Activated CD4-positive, alpha-beta T cell treated with anti-CD3 and anti-CD28 coated beads for 36 hours (primary cell): ENCODE results near the gene PRR33. TPM values are rescaled to one million over a fixed set of nuclear protein-coding genes. Genes with fewer than 3 reads are reported as not detected.
"Not testable (repeated sequence)": the region's sequence is repeated elsewhere in the genome, so short reads cannot be mapped to it uniquely, and the experiment has no call there.

Source experiments
- ATAC-seq: fragments of 200-7000 bp; cut with Tn5 transposase; one replicate; pipeline ENCODE4 v1.10.0; 2021; ENCODE audit warnings: mild to moderate bottlenecking, moderate library complexity
- CTCF ChIA-PET: fragments of 350-600 bp; sonication (Branson Sonifier 250); formaldehyde crosslinking; loops from one replicate; lab custom pipeline; 2021; ENCODE audit warnings: antibody characterized with exemption; lab: Charles Lee
- POLR2A ChIA-PET: fragments of 350-600 bp; sonication (Branson Sonifier 250); formaldehyde crosslinking; loops from one replicate; lab custom pipeline; 2021; ENCODE audit warnings: antibody characterized with exemption, inconsistent platforms; lab: Charles Lee
- DNase-seq: peaks from one replicate; pipeline ENCODE4 v3.0.0-alpha.2; 2020
- H3K27ac Mint-ChIP-seq: one replicate; pipeline ENCODE4 v1.8.0; 2021; ENCODE audit warnings: mixed read lengths
- H3K27me3 Mint-ChIP-seq: one replicate; pipeline ENCODE4 v1.8.0; 2021; ENCODE audit warnings: mixed read lengths
- H3K36me3 Mint-ChIP-seq: one replicate; pipeline ENCODE4 v1.8.0; 2021; ENCODE audit warnings: low read depth, mixed read lengths
- H3K4me1 Mint-ChIP-seq: one replicate; pipeline ENCODE4 v1.8.0; 2021; ENCODE audit warnings: mixed read lengths
- H3K4me3 Mint-ChIP-seq: one replicate; pipeline ENCODE4 v1.8.0; 2021; ENCODE audit warnings: mild to moderate bottlenecking, moderate library complexity, mixed read lengths
- H3K9me3 Mint-ChIP-seq: one replicate; pipeline ENCODE4 v1.8.0; 2021; ENCODE audit warnings: low read depth, mixed read lengths
- intact Hi-C, 2 experiments: fragments of 100-400 bp; cut with DNase I in 1 of 2; cut with micrococcal nuclease in 1 of 2; formaldehyde crosslinking; loops; one replicate each; pipeline versions ENCODE4 v1.14.2 to v1.15.1; 2022 to 2024; cut with DNase I, micrococcal nuclease
- total RNA-seq, 2 experiments: library from RNA; stranded (reverse); gene quantifications; one replicate each; pipeline ENCODE4 v1.2.3, GENCODE V29; 2021

The PRR33 gene
- total RNA-seq, 2 experiments from 2014 or later: 0.07 to 0.09 TPM

GRCh38 chr11:1890856-1891830, 552 bp downstream of the PRR33 start:
- ATAC-seq (peak; percentile 1), DNase-seq (peak; percentile 34)
- intact Hi-C loops: no loop called here
- H3K4me1 Mint-ChIP-seq: peaks cover 17% of the 10 kb centered on the region
- CTCF ChIA-PET: interaction anchor here (0.7 to 3.0 kb wide), 6 partner anchors 10 to 251 kb away, joined by 3 to 11 read pairs (median 3); partner anchors contain the start of gene LSP1
- POLR2A ChIA-PET: no interaction called here
- H3K4me3 Mint-ChIP-seq: peak overlapping the region; percentile 73
- peak overlapping the region; percentile 37 for H3K27ac Mint-ChIP-seq
- no peaks in the 10 kb centered on the region for H3K9me3 Mint-ChIP-seq
- no peaks in the 10 kb centered on the region for H3K27me3 Mint-ChIP-seq
- peaks cover 23% of the 10 kb centered on the region for H3K36me3 Mint-ChIP-seq

- CTCF ChIA-PET: interaction anchor here (0.6 to 3.0 kb wide), 6 partner anchors 11 to 56 kb away, joined by 3 to 11 read pairs (median 3); partner anchors contain the start of gene LSP1
- peak overlapping the region; percentile 80 for H3K27ac Mint-ChIP-seq
Observed at GRCh38 chr11:1889941-1890855, 1.5 kb downstream of the PRR33 start.

DNA sequence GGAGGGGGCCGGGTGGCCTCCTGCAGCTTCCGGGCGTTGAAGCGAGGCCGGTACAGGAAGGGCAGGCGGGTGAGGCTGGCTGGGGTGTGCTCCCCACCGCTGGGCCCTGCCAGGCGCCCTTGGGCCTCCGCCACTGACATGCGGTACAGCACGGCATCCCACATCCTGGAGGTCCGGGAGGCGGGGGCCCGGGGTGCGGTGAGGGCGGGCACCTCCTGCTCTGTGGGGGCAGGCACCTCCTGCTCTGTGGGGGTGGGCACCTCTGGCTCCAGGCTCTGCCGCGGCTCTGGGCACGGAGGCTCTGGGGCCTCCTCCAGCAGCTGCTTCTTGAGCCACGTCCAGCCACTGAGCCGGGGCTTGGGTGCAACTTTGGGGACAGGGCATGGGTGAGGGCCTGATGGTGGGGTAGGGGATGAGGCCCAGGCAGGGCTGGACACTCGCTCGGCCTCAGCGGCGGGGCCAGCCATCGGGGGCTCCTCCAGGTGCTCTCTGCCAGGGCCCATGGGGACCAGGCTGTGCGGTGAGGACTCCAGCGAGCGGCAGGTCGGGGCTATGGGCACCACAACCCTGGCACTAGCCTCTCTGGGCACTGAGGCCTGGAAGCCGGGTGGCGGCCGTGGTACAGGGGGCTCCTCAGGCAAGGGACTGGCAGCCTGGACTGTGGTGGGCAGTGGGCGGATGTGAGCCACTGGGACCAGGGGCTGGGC, 2.3 kb downstream of the PRR33 start:
- peaks cover 17% of the 10 kb centered on the region for H3K4me1 Mint-ChIP-seq
- H3K9me3 Mint-ChIP-seq: no peaks in the 10 kb centered on the region
- H3K4me3 Mint-ChIP-seq: peak overlapping the region; percentile 73
- POLR2A ChIA-PET: no interaction called here
- peak overlapping the region; percentile 86 for H3K27ac Mint-ChIP-seq
- peaks cover 23% of the 10 kb centered on the region for H3K36me3 Mint-ChIP-seq
- ATAC-seq (peak; percentile 78), DNase-seq (peak; percentile 87)
- no peaks in the 10 kb centered on the region for H3K27me3 Mint-ChIP-seq
- intact Hi-C loops: loop anchor here (1.0 to 5.0 kb wide), 2 partner anchors 36 to 37 kb away; partner anchors contain the start of gene LSP1 (in 2 of the 2)
- CTCF ChIA-PET: interaction anchor here (1.0 to 3.0 kb wide), 5 partner anchors 13 to 111 kb away, joined by 3 to 11 read pairs (median 4); partner anchors contain the start of gene LSP1

More at GRCh38 chr11:1889941-1890855, 1.5 kb downstream of the PRR33 start:
- Mint-ChIP-seq H3K36me3 (peaks cover 23% of the 10 kb centered on the region), H3K9me3 (no peaks in the 10 kb centered on the region), H3K4me3 (peak overlapping the region; percentile 73), H3K27me3 (no peaks in the 10 kb centered on the region), H3K4me1 (peaks cover 17% of the 10 kb centered on the region)
- peak; percentile 58 for DNase-seq
- intact Hi-C loops: loop anchor here (1.0 to 5.0 kb wide), 2 partner anchors 37 to 38 kb away; partner anchors contain the start of gene LSP1 (in 2 of the 2)
- ATAC-seq: peak; percentile 22
- POLR2A ChIA-PET: no interaction called here

DNA sequence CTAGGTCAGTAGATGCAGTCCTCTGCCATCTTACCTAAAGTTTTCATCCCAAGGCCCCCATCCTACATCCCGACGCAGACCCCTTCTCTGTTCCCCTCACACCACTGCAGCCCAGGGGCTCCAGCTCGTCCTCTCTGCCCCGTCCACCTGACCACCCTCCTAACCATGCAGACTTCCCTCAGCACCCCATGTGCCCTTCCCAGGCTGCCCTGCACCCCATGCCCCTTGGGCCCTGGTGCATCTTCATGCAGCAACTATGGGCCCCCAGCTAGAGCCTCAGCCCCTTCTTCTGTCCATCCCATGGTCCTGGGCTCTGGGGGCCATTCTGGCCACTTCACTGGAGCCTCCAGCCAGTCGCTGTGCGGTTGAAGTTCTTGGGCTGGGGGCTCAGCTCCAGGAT, 2.9 kb downstream of the PRR33 start:
- Mint-ChIP-seq H3K36me3 (peaks cover 23% of the 10 kb centered on the region), H3K27ac (peak overlapping the region; percentile 86), H3K4me1 (peaks cover 17% of the 10 kb centered on the region), H3K9me3 (no peaks in the 10 kb centered on the region), H3K4me3 (peak overlapping the region; percentile 73), H3K27me3 (no peaks in the 10 kb centered on the region)
- ATAC-seq (peak; percentile 3), DNase-seq (no peak)
- ChIA-PET CTCF (interaction anchor here (1.0 to 1.9 kb wide), 2 partner anchors 12 to 112 kb away, joined by 3 to 5 read pairs; no protein-coding TSS in a partner anchor), POLR2A (no interaction called here)
- intact Hi-C loops: loop anchor here (1.0 to 5.0 kb wide), 2 partner anchors 36 to 37 kb away; partner anchors contain the start of gene LSP1 (in 2 of the 2)

- H3K27ac Mint-ChIP-seq: peak overlapping the region; percentile 86
- no peaks in the 10 kb centered on the region for H3K9me3 Mint-ChIP-seq
- CTCF ChIA-PET: interaction anchor here (1.0 to 1.9 kb wide), 3 partner anchors 12 to 194 kb away, joined by 3 to 5 read pairs (median 4); no protein-coding TSS in a partner anchor
- H3K4me1 Mint-ChIP-seq: peaks cover 13% of the 10 kb centered on the region
- H3K4me3 Mint-ChIP-seq: peak overlapping the region; percentile 73
- no peaks in the 10 kb centered on the region for H3K27me3 Mint-ChIP-seq
- ATAC-seq: no peak
- intact Hi-C loops: loop anchor here in 1 of 2 experiments (5.0 kb wide), 1 partner anchor 36 kb away; the partner anchor contains the start of gene LSP1
- POLR2A ChIA-PET: no interaction called here
- peak; percentile 23 for DNase-seq
- peaks cover 23% of the 10 kb centered on the region for H3K36me3 Mint-ChIP-seq
Observed at GRCh38 chr11:1888347-1888753, 3.3 kb downstream of the PRR33 start.

GRCh38 chr11:1887451-1888346, 4.0 kb downstream of the PRR33 start:
- intact Hi-C loops: loop anchor here in 1 of 2 experiments (5.0 kb wide), 1 partner anchor 35 kb away; the partner anchor contains the start of gene LSP1
- CTCF ChIA-PET: interaction anchor here (0.5 to 1.9 kb wide), 4 partner anchors 11 to 313 kb away, joined by 3 to 5 read pairs (median 4); no protein-coding TSS in a partner anchor
- Mint-ChIP-seq H3K27ac (no peak overlapping the region), H3K9me3 (no peaks in the 10 kb centered on the region), H3K27me3 (no peaks in the 10 kb centered on the region), H3K4me3 (no peak overlapping the region), H3K4me1 (peaks cover 12% of the 10 kb centered on the region), H3K36me3 (peaks cover 23% of the 10 kb centered on the region)
- ATAC-seq (no peak), DNase-seq (no peak)
- POLR2A ChIA-PET: no interaction called here

DNA sequence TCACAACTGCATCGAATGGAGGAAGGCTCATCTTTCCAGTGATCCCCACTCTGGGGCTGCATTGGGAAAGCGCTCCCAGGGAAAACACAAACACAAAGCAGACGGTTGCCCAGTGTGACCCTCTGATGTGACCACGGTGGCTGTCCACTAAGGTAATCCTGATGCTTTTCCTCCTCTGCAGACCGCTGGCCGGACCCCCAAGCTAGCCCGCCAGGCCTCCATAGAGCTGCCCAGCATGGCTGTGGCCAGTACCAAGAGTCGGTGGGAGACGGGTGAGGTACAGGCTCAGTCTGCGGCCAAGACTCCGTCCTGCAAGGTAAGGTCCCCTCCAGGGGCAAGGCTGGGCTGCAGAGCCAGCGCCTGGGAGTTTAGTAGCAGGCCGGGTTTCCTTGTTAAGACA, 5.1 kb downstream of the PRR33 start:
- intact Hi-C loops: loop anchor here in 1 of 2 experiments (5.0 kb wide), 1 partner anchor 34 kb away; the partner anchor contains the start of gene LSP1
- H3K27ac Mint-ChIP-seq, CTCF ChIA-PET, ATAC-seq, H3K4me3 Mint-ChIP-seq, H3K9me3 Mint-ChIP-seq, H3K27me3 Mint-ChIP-seq, DNase-seq, H3K4me1 Mint-ChIP-seq, POLR2A ChIA-PET: not testable (repeated sequence)
- peaks cover 20% of the 10 kb centered on the region for H3K36me3 Mint-ChIP-seq

GRCh38 chr11:1884303-1884700, 7.4 kb downstream of the PRR33 start:
- CTCF ChIA-PET: interaction anchor here (0.6 to 0.7 kb wide), 2 partner anchors 191 to 267 kb away, joined by 3 read pairs; no protein-coding TSS in a partner anchor
- Mint-ChIP-seq H3K9me3 (no peaks in the 10 kb centered on the region), H3K4me1 (peaks cover 11% of the 10 kb centered on the region), H3K27ac (no peak overlapping the region), H3K4me3 (no peak overlapping the region), H3K36me3 (peaks cover 15% of the 10 kb centered on the region), H3K27me3 (no peaks in the 10 kb centered on the region)
- ATAC-seq: no peak
- DNase-seq: no peak
- POLR2A ChIA-PET: no interaction called here
- intact Hi-C loops: loop anchor here (5.0 kb wide), 2 partner anchors 33 to 47 kb away; partner anchors contain the start of genes TNNT3 (in 2 of the 2) and TNNI2 (in 1 of the 2)
